ENCODE data around the gene CHRDL1.

- TF ChIP-seq CTCF (IDR thresholded peaks at IDR 0.05): no peak
- no peak for TF ChIP-seq POLR2A (IDR thresholded peaks at IDR 0.05)
Measured at GRCh38 chrX:110805303-110805702, 9.7 kb upstream of the CHRDL1 start.

Measured in heart left ventricle (tissue), 13 donors.